Activated CD4-positive, CD25-positive, alpha-beta regulatory T cell (primary cell): ENCODE results near the gene GPR39.
"Not testable (repeated sequence)": the region's sequence is repeated elsewhere in the genome, so short reads cannot be mapped to it uniquely, and the experiment has no call there.

Experiments
- DNase-seq, 4 experiments: peaks; one replicate each; lab custom pipeline; 2025; lab: John Stamatoyannopoulos, UW

GPR39 gene

GRCh38 chr2:132497591-132497990 lies 81.0 kb downstream of the GPR39 start:
- no peak for DNase-seq

DNA sequence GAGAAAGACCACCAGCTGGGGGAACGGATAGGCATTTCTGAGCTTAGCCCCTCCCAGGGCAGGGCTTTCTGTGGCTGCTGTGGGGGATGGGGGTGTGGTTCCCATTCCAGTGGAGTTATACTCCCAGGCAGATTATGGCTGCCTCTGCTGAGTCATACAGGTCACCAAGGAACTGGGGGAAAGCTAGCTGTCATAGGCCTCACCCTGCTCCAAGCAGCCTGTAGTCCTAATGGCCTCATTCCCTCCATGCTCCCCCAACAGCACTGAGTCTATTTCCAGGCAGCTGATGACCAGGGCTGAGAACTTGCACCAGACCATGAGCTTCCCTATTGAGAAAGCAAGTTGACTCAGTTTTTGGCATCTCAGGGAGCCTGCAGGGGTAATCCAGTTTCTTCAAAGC lies 87.1 kb downstream of the GPR39 start:
- DNase-seq: no peak

DNA sequence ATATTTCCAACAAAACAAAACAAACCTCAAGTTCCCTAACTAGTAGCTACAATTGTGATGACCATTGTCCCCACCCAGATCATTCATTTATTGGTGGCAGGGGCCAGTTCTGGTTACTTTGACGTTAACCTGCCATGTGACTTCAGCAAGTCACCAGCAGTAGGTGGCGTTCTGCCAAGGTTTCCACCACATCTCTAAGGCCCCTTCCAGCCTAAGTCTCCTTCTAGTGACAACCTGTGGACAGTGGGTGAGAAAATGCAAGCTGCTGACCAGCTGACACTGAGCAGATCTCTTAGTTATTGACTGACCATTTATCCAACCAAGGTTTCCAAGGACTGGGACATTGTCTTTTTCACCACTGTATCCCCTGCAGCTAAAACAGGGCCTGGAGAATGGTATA lies 98.4 kb downstream of the GPR39 start:
- no peak for DNase-seq

DNA sequence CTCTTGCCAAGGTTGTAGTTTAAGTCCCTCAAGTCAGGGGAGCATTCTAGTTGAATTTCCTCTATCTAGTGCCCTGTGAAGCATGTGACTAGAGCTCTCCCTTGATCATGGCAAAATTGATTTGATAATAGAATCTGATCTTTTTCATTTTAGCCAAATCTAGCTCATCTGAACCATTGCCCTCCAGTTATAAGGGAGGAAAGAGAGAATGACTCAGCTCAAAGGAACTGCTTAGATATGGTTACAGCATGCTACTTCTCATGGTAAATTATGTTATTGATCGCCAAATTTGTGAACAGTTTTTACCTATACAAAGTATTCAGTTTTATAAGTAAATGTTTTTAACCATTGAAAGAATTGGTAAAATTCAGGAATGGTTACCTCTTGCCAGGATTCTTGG lies 100.8 kb downstream of the GPR39 start:
- DNase-seq: no peak

GRCh38 chr2:132518302-132518701 lies 101.7 kb downstream of the GPR39 start:
- DNase-seq: no peak

DNA sequence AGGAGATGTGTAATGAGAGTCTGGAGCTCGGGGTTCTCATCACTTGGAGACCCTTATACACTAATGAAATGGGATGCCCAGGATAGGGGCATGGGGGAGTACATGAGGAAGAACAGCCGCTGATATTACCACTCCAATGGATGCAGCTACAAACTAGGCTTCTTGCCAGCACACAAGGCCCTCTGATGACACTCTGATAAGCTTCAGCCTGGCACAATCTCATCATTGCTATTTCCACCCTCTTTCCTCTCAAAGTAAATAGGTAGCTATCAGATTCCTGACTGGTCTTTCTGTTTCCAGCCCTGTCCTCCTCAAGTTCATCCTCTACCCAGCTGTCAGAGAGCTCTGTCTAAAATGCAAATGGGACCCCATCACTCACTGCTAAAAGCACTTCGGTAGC lies 103.0 kb downstream of the GPR39 start:
- DNase-seq: no peak

- no peak for DNase-seq
Observed at GRCh38 chr2:132521341-132521740, 104.7 kb downstream of the GPR39 start.

- DNase-seq: no peak
Observed at GRCh38 chr2:132522901-132523300, 106.3 kb downstream of the GPR39 start.

DNA sequence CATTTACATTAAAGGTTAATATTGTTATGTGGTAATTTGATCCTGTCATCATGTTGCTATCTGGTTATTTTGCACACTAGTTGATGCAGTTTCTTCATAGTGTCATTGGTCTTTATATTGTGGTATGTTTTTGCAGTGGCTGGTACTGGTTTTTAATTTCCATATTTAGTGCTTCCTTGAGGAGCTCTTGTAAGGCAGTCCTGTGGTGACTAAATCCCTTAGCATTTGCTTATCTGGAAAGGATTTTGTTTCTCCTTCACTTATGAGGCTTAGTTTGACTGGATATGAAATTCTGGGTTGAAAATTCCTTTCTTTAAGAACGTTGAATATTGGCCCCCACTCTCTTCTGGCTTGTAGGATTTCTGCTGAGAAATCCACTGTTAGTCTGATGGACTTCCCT lies 120.5 kb downstream of the GPR39 start:
- not testable (repeated sequence) for DNase-seq

- no peak for DNase-seq
Observed at GRCh38 chr2:132538331-132538855, 121.8 kb downstream of the GPR39 start.

GRCh38 chr2:132540166-132540565 lies 123.6 kb downstream of the GPR39 start:
- no peak for DNase-seq

DNA sequence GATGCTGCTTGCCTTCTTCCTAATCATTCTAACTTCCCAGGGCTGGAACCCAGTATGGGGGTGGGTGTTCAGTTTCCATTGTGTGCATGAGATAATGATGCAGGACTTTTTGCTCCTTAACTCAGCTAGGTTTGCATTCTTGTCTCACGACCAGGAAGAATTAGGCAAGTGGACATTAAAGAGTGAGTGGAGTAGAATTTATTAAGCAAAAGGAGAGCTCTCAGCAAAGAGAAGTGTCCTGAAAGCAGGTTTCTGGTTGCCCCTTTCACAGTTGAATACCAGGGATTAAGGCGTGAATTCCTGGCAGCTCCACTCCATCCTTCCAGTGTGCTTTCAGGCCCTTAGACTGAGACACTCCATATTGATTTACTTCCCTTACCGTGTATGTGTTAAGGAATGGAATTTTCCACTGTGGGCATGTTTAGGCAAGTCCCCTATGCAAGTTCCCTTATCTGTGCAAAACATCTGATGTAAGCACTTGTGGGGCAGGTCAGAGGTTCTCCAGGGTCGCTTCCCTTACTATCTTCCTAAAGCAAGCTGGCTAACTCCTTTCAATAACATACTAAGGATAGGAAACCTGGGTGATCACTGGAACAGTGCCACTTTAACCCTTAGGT lies 126.5 kb downstream of the GPR39 start:
- DNase-seq: no peak

GRCh38 chr2:132544006-132544630 lies 127.5 kb downstream of the GPR39 start:
- no peak for DNase-seq

GRCh38 chr2:132547090-132547687 lies 130.6 kb downstream of the GPR39 start:
- no peak for DNase-seq

- DNase-seq: no peak
Observed at GRCh38 chr2:132549935-132550670, 133.5 kb downstream of the GPR39 start.

DNA sequence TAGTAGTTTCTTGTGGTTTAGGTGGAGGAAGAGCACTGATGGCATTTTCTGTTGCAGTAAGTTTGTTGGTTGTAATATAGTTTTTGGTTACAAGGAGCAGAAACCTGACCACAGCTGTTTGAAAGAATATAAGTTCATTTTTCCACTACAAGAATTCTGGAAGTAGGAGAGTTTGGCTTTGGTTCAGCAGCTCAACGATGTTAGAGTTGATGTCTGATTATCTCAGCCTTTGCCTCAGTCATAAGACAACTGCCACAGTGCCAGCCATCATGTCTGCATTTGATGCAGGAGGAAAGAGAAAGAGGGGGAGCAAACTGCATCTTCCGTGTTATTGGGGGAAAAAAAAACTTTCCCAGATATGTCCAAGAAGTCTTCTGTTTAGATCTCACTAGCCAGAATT lies 134.3 kb downstream of the GPR39 start:
- DNase-seq: no peak

DNA sequence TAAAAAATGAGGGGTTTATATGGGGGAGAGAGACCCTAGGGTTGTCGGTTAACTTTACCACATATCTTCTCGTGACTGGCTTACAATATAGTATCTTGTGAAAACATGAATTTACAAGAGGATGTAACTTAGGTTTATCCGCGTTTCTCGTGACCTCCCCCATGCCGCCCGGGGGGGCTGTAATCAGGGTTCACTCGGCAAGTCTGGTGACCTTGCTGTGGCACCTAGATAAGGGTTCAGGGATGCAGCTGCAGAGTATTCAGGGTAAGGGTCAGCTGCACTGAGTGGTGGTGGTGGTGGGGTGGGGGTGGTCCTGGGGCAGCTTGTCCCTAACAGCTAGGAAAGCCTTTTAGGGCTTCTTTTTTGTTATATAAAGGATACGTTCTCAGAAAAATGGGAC lies 141.1 kb downstream of the GPR39 start:
- no peak for DNase-seq

DNA sequence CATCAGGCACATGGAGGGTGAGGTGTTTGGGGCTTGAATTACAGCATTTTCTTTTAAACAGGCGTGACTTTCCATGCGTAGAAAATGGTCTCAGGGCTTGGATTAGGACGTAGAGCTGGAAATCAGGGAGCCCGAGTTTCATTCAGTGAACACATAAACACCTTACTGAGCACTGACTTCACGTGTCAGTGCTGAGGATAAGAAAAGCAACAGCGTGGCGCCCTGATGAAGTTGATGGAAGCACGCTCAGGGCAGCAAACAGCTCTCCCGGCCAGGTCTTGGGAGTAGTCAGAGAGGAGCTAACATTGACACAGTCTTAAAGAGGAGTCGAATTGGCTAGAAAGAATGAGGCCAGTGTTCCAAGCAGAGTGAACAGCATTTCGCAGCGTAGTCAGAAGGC lies 142.7 kb downstream of the GPR39 start:
- no peak for DNase-seq

DNA sequence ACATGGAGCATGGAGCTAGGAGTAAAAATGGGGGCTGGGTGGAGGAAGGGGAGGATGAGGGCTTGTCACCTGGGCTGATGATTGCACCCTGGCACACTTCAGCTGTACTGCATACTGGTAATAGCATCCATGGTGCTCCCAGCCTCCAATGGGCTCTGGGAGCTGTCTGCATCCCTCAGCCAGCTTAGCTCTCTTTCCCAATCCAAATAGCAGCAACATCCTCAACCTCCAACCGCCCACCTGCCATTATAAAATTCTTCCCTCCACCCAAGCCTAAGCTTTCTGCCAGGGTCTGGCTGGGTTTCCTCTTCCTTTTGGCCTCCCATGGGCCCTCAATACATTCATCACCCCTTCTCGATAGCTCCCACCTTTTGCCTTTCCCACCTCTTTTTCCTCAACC lies 143.3 kb downstream of the GPR39 start:
- no peak for DNase-seq

DNA sequence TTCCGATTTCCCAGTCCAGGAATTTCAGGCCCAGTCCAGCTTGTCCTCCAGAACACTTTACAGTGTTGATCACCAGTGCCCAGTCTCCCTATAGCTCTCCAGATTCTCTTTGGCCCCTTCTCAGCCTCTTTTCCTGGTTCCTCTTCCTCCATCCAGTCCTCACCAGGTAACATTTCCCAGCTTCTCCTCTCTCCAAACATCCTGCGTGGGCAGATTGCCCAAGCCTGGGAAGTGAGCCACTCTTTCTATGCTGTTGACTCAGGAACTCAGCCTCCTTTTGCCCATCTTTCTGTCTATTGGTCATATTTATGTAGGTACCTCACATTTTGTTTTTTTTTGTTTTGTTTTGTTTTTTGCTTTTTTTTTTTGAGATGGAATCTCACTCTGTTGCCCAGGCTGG lies 144.0 kb downstream of the GPR39 start:
- DNase-seq: no peak

- no peak for DNase-seq
Observed at GRCh38 chr2:132562245-132562644, 145.6 kb downstream of the GPR39 start.

GRCh38 chr2:132564065-132564464 lies 147.5 kb downstream of the GPR39 start:
- DNase-seq: no peak

GRCh38 chr2:132566379-132566778 lies 149.8 kb downstream of the GPR39 start:
- DNase-seq: no peak
